ENCODE results near the gene MPPE1.
"Not testable (repeated sequence)": the region's sequence is repeated elsewhere in the genome, so short reads cannot be mapped to it uniquely, and the experiment has no call there.

MPPE1 gene

GRCh38 chr18:11882636-11883035, 25.5 kb downstream of the MPPE1 start:
- no peak for DNase-seq

DNA sequence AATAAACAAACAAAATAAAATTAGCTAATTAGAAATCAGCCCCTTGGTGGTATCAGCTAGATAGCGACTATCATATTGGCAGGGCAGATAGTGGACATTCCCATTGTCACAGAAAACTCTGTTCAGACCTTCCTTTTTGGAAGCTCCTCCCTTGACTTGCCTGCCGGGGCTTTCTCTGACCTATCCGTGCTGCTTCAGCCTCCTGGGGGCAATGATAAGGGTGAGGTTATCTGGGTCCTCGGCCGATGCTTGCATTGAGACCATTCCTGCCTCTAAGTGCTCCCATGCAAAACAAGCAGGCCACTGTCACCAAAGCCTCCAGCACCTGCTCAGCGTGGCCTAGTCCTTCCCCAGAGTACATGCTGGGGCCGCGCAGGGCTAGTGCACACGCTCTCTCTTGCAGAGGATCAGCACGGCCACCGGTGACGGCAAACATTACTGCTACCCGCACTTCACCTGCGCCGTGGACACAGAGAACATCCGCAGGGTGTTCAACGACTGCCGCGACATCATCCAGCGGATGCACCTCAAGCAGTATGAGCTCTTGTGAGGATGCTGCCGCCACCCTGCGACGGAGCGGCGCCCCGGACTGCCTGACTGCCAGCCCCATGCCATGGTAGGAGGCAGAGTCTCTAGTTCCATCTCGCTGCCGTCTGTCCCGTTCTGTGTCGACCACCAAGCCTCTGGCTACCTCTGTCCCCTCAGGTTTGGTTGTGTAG, 27.4 kb downstream of the MPPE1 start:
- DNase-seq = no peak

DNA sequence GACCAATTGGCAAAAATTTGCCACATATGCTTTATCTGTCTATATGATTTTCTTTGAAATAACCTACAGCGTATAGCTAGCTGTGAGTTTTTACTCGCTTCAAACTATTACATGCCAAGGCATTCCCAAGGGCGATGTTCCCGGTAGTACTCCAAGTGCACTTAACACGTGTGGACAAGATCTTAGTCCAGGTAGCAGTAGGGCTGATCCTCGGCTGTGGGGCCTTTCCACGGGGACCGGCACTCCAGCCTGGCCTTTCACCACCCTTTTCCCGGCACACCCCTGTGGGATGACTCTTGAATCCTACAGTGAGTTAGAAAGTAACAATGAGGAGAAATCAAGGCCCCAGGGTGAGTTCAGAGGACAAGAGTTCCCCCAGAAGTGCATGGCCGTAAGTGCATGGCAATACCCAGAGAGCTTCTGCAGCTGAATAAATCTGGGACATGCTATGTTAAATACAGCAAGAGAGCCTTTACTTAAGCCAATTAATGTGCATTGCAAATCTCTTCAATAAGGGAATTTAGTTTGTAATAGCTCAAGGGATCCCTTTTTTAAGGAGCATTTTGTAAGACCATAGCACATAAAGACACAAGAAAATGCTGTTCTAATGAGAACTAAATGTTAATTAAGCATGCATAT, 30.5 kb downstream of the MPPE1 start:
- no peak for DNase-seq

DNA sequence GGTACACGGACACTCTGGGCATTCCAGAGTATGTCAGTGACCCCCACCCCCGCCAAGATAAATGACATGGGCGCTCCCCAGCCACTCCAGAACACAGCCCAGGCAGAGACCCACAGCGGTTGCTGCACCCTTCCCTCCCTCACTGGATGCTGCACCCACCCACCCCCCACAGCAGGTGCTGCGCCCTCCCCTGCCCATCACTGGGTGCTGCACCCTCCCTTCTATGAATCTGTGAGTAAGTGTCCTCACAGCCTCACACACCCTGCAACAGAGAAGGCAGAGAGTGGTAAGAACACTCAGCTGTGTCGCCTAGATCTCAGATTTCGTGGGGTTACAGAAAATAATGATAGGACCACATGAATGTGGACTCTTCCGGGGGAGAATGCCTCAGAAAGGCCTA, 33.4 kb downstream of the MPPE1 start:
- DNase-seq = no peak

GRCh38 chr18:11873670-11874340, 34.3 kb downstream of the MPPE1 start:
- DNase-seq = no peak

GRCh38 chr18:11872479-11873136, 35.5 kb downstream of the MPPE1 start:
- no peak for DNase-seq

DNA sequence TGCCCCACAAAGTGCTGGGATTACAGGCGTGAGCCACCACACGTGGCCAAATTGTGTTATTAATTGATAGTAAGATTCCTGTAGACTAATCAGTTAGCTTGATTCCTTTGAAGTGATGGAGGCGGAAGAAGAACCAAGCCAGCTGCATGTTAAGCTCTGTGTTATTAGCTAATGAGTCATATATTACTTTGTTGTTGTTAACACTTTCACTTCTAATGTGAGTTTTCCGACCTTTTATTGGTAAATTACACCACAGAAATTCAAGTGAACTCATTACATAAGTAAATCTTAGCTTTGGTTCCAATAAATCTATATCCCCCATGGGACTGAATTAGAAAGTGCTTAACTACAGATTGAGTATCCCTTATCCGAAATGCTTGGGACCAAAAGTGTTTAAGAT, 36.6 kb downstream of the MPPE1 start:
- DNase-seq = no peak

DNA sequence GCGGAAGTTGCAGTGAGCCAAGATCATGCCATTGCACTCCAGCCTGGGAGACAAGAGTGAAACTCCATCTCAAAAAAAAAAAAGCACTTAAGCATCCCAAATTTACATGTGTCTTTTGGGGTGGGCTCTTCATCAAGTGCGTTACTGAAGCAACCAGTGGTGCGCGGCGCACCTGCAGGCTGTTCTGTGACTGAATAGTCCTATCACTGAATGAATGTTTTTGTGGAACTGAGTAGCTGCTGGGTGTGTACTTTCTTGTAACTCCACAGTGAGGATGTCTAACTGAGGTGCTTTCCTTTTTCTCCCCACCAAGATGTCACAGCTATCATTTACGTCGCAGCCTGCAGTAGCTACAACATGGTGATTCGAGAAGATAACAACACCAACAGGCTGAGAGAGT, 39.9 kb downstream of the MPPE1 start:
- DNase-seq = no peak

GRCh38 chr18:11866764-11867163, 41.4 kb downstream of the MPPE1 start:
- DNase-seq = no peak

GRCh38 chr18:11866329-11866728, 41.8 kb downstream of the MPPE1 start:
- no peak for DNase-seq

DNA sequence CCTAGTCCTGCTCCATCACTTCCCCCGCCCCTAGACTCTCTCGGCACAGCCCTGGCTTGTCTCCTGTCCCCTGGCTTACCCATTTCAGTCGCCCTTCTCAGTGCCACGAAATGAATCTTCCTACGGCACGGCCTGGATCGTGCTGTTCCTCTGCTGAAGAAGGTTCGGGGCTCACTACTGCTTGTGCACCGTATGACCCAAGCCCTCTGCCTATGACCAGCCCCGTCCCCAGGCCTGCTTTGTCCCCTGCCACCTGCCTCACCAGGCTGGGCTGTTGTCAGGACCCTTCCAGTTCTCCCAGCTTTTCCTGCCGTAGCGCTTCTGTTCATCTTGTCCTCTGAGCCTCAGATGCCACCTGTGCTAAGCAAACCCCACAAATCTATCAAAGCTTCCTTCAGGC, 43.0 kb downstream of the MPPE1 start:
- DNase-seq = no peak

GRCh38 chr18:11864471-11864870, 43.6 kb downstream of the MPPE1 start:
- no peak for DNase-seq

DNA sequence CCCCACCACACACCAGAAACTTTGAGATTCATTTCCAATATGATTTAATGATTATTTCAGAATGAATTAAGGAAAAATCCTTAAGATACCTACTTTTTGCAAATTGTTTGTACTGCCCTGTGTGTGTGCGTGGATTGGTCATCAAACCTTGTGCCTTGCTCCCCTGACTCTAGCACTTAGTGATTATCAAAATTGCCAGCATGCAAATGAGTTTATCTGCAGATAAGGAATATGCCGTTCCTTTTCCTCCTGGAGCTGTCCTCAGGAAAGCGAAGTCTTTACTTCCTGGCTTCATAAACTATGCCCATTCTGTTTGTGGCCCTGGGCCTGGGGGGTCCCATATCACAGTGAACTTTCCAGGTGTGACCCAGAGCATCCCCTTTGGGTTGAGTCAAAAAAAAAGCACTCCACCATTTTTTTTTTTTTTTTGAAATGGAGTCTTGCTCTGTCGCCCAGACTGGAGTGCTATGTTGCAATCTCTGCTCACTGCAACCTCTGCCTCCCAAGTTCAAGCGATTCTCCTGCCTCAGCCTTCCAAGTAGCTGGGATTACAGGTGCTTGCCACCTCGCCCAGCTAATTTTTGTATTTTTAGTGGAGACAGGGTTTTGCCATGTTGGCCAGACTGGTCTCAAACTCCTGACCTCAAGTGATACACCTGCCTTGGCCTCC, 45.5 kb downstream of the MPPE1 start:
- DNase-seq = no peak

- no peak for DNase-seq
These were observed 46.4 kb downstream of the MPPE1 start for GRCh38 chr18:11861583-11862288.

- DNase-seq = no peak
These were observed 47.3 kb downstream of the MPPE1 start for GRCh38 chr18:11860594-11861450.

DNA sequence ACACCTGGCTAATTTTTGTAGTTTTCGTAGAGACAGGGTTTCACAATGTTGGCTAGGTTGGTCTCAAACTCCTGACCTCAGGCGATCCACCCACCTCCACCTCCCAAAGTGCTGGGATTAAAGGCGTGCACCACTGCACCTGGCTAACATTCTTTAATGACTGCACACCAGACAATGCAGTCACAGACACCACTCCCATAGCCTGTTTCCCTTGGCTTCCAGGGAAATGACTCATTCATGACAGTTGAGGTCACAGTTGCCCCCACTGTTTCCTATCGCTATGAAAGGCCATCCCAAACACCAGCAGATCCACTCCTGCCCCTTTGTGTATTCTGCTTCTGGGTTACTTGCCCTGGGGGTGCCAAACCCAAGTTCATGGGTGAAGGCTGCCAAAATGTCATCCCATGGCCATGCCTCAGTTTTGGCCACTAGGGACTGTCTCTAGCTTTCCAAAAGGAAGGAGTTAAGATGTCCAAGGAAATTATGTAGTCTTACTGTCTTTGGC, 48.2 kb downstream of the MPPE1 start:
- no peak for DNase-seq

DNA sequence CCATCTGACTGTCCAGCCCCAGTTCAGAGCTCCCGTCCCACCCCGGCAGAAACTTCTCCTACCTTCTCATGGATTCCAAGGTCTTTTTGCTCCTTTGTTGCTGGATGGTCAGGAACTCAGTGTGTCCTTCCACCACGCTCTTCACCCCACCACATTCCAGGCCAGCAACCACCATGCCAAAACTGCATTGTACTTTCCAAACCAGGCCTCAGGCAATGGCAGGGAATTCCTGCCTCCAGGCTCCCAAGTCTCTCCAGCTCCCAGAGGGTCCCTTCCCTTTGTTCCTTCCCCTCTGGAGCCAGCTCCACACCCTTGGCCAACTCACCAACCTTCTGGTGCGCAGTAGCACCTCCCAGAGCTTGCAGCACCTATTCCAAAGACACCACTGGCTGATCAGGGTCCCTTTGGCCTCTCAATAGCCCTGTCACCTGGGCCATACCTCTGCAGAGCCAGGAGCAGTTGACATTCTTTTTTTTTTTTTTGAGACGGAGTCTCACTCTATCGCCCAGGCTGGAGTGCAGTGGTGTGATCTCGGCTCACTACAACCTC, 48.8 kb downstream of the MPPE1 start:
- DNase-seq = no peak

GRCh38 chr18:11857177-11857887, 50.8 kb downstream of the MPPE1 start:
- no peak for DNase-seq

DNA sequence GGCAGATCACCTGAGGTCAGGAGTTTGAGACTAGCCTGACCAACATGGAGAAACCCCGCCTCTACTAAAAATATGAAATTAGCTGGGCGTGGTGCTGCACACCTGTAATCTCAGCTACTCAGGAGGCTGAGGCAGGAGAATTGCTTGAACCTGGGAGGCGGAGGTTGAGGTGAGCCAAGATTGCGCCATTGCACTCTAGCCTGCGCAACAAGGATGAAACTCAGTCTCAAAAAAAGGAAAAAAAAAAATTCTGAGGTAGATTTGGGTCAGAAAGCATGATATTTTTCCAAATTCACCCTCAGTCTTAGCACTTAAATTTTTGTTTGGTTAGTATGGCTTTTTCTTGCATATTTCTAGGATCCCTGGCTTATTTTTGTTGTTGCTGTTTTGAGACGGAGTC, 53.6 kb downstream of the MPPE1 start:
- not testable (repeated sequence) for DNase-seq

- DNase-seq = no peak
These were observed 56.2 kb downstream of the MPPE1 start for GRCh38 chr18:11851806-11852337.

Measured in hippocampal formation (tissue), 2 donors.